ENCODE measurements around the gene BTG3. TPM values are rescaled to one million over a fixed set of nuclear protein-coding genes. Genes with fewer than 3 reads are reported as not detected.

The BTG3 gene
- total RNA-seq, 1 experiment from 2014 or later = 39.0 TPM

- DNase-seq = peak; percentile 0
- Mint-ChIP-seq H3K27ac (ENCODE audit: unreplicated experiment) (no peak overlapping the region), H3K27me3 (ENCODE audit: unreplicated experiment) (no peaks in the 10 kb centered on the region), H3K36me3 (ENCODE audit: insufficient read depth, unreplicated experiment) (peaks cover 26% of the 10 kb centered on the region), H3K9me3 (ENCODE audit: low read depth, unreplicated experiment) (no peaks in the 10 kb centered on the region), H3K4me3 (ENCODE audit: low read depth, unreplicated experiment) (peak overlapping the region; percentile 77), H3K4me1 (ENCODE audit: low read depth, unreplicated experiment) (no peaks in the 10 kb centered on the region)
- no TSS peak for BruUV-seq (replicated peaks)
- intact Hi-C loops (cut with micrococcal nuclease; ENCODE audit: unreplicated experiment) = no loop called here
- no peak for TF ChIP-seq CTCF (IDR thresholded peaks at IDR 0.05; ENCODE audit: unreplicated experiment)
- CTCF ChIA-PET = no interaction called here
Measured at GRCh38 chr21:17613242-17613676, 558 bp upstream of the BTG3 start.

DNA sequence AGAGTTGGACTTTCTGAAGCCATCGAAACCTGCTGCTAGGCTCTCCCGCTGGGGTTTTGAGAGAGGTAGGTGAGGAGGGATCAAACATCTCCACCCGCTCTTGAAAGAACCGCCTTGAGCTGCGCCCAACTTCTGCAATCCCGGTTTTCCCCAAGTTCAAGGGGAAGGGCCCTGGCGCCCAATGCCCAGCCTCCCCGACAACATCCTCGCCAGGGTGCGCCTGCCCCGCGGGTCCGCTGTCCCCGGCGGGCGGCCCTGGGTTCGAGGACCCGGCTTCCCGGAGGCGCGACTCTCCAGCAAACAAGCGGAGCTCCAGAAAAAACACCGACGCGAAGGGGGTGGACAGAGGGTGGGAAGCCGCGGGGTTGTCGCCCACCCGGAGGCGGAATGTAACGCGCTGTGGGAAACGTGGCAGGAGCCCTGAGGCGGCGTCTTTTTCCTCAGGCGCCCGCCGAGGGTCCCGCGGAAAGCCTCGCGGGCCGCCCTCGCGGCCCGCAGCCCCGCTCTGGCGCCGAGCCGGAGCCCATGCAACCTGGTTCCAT is 607 bp downstream of the BTG3 start:
- Mint-ChIP-seq H3K9me3 (ENCODE audit: low read depth, unreplicated experiment) (no peaks in the 10 kb centered on the region), H3K27ac (ENCODE audit: unreplicated experiment) (peak overlapping the region; percentile 84), H3K36me3 (ENCODE audit: insufficient read depth, unreplicated experiment) (peaks cover 29% of the 10 kb centered on the region), H3K27me3 (ENCODE audit: unreplicated experiment) (no peaks in the 10 kb centered on the region), H3K4me1 (ENCODE audit: low read depth, unreplicated experiment) (no peaks in the 10 kb centered on the region), H3K4me3 (ENCODE audit: low read depth, unreplicated experiment) (peak overlapping the region; percentile 77)
- DNase-seq = peak; percentile 22
- intact Hi-C loops (cut with micrococcal nuclease; ENCODE audit: unreplicated experiment) = no loop called here
- BruUV-seq (replicated peaks) = TSS peak; percentile 98
- CTCF ChIA-PET = no interaction called here
- no peak for TF ChIP-seq CTCF (IDR thresholded peaks at IDR 0.05; ENCODE audit: unreplicated experiment)

- Mint-ChIP-seq H3K9me3 (ENCODE audit: low read depth, unreplicated experiment) (no peaks in the 10 kb centered on the region), H3K36me3 (ENCODE audit: insufficient read depth, unreplicated experiment) (peaks cover 31% of the 10 kb centered on the region), H3K27me3 (ENCODE audit: unreplicated experiment) (no peaks in the 10 kb centered on the region), H3K4me1 (ENCODE audit: low read depth, unreplicated experiment) (no peaks in the 10 kb centered on the region), H3K4me3 (ENCODE audit: low read depth, unreplicated experiment) (peak overlapping the region; percentile 77), H3K27ac (ENCODE audit: unreplicated experiment) (peak overlapping the region; percentile 84)
- no peak for TF ChIP-seq CTCF (IDR thresholded peaks at IDR 0.05; ENCODE audit: unreplicated experiment)
- CTCF ChIA-PET = interaction anchor here (0.6 kb wide), 1 partner anchor 223 kb away, joined by 3 read pairs; no protein-coding TSS in a partner anchor
- BruUV-seq (replicated peaks) = TSS peak; percentile 28
- peak; percentile 61 for DNase-seq
- intact Hi-C loops (cut with micrococcal nuclease; ENCODE audit: unreplicated experiment) = no loop called here
Measured at GRCh38 chr21:17611414-17612022, 1.2 kb downstream of the BTG3 start.

DNA sequence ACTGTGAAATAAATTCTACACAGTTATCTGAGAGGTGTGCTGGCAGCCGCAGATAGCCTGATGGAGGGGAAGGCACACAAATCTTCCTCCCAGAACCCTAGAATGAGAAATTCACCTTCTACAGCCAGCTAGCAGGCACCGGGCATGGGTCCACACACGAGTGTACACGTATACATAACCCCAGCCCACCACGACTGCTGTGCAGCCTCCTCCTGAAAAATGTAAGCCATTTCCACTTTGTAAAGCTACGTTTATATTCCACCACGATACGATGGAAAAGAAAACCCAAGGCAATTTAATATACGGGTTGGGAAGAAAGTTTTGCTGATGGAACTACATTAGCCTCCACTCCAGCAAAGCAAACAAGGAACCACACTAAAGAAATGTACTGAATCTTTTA is 1.8 kb downstream of the BTG3 start:
- Mint-ChIP-seq H3K4me3 (ENCODE audit: low read depth, unreplicated experiment) (peak overlapping the region; percentile 77), H3K9me3 (ENCODE audit: low read depth, unreplicated experiment) (no peaks in the 10 kb centered on the region), H3K36me3 (ENCODE audit: insufficient read depth, unreplicated experiment) (peaks cover 31% of the 10 kb centered on the region), H3K27me3 (ENCODE audit: unreplicated experiment) (no peaks in the 10 kb centered on the region), H3K27ac (ENCODE audit: unreplicated experiment) (peak overlapping the region; percentile 84), H3K4me1 (ENCODE audit: low read depth, unreplicated experiment) (no peaks in the 10 kb centered on the region)
- peak; percentile 2 for DNase-seq
- intact Hi-C loops (cut with micrococcal nuclease; ENCODE audit: unreplicated experiment) = no loop called here
- BruUV-seq (replicated peaks) = no TSS peak
- no peak for TF ChIP-seq CTCF (IDR thresholded peaks at IDR 0.05; ENCODE audit: unreplicated experiment)
- CTCF ChIA-PET = interaction anchor here (0.6 to 1.0 kb wide), 2 partner anchors 223 to 240 kb away, joined by 3 to 4 read pairs; no protein-coding TSS in a partner anchor
